Measurements from ENCODE around the gene SH3GL3.

GRCh38 chr15:83604549-83604948 lies 157.4 kb downstream of the SH3GL3 start:
- TF ChIP-seq CTCF (IDR thresholded peaks at IDR 0.05 in 8 of 11, conservative IDR thresholded peaks at IDR 0.05 in 3 of 11) (no peak), POLR2A (IDR thresholded peaks at IDR 0.05) (no peak)
